Activated CD4-positive, alpha-beta T cell treated with anti-CD3 and anti-CD28 coated beads, Interleukin-2, amount 50 U/mL, for 48 hours (primary cell): ENCODE results near the gene GRK6.

Experiments used
- DNase-seq, 2 experiments: peaks; one replicate each; pipeline ENCODE4 v3.0.0-alpha.2; 2020

Gene GRK6

GRCh38 chr5:177440990-177441780 lies 14.7 kb downstream of the GRK6 start:
- DNase-seq, result no peak

GRCh38 chr5:177442066-177442826 lies 15.8 kb downstream of the GRK6 start:
- DNase-seq, result no peak

- no peak for DNase-seq
Measured at GRCh38 chr5:177443144-177443983, 16.9 kb downstream of the GRK6 start.

GRCh38 chr5:177444106-177445051 lies 17.9 kb downstream of the GRK6 start:
- peak in 1 of 2 experiments; percentile 40 for DNase-seq

- peak; percentile 47 to 54 for DNase-seq
Measured at GRCh38 chr5:177445052-177445916, 18.8 kb downstream of the GRK6 start.

GRCh38 chr5:177445917-177446199 lies 19.4 kb downstream of the GRK6 start:
- no peak for DNase-seq

GRCh38 chr5:177446200-177447065 lies 20.0 kb downstream of the GRK6 start, which contains the start of gene PRR7:
TSS of gene PRR7 (plus strand) at chr5:177446814. CDS start at chr5:177455068, 8,254 bp downstream.
- DNase-seq, result peak; percentile 69 to 76

GRCh38 chr5:177447066-177447610 lies 20.7 kb downstream of the GRK6 start:
- peak; percentile 66 to 70 for DNase-seq

- DNase-seq, result no peak
Measured at GRCh38 chr5:177447611-177448243, 21.3 kb downstream of the GRK6 start.

GRCh38 chr5:177448244-177448950 lies 21.9 kb downstream of the GRK6 start:
- no peak for DNase-seq

GRCh38 chr5:177449140-177450061 lies 22.9 kb downstream of the GRK6 start:
- DNase-seq, result no peak

GRCh38 chr5:177450667-177451424 lies 24.4 kb downstream of the GRK6 start:
- DNase-seq, result no peak

GRCh38 chr5:177452688-177453638 lies 26.5 kb downstream of the GRK6 start:
- DNase-seq, result no peak

GRCh38 chr5:177453852-177454396 lies 27.4 kb downstream of the GRK6 start:
- no peak for DNase-seq

GRCh38 chr5:177454397-177455035 lies 28.0 kb downstream of the GRK6 start:
- DNase-seq, result peak; percentile 96
